NT2/D1 (cell line): Measurements from ENCODE around the gene NOTCH2.

Experiments
- DNase-seq: peaks from one replicate; pipeline ENCODE4 v3.0.0-alpha.2; 2011; ENCODE audit warnings: low read depth, low spot score
- H3K27me3 ChIP-seq: 2 replicates; pipeline ENCODE4 v1.6.0; 2011; ENCODE audit warnings: mild to moderate bottlenecking; ENCODE audit not compliant: insufficient read length, insufficient read depth
- H3K36me3 ChIP-seq: 2 replicates; pipeline ENCODE4 v1.6.1; 2011; ENCODE audit warnings: mild to moderate bottlenecking, low read length, mixed read lengths; ENCODE audit not compliant: insufficient read depth, insufficient read length
- H3K4me1 ChIP-seq: 2 replicates; pipeline ENCODE4 v1.5.1; 2011; ENCODE audit not compliant: insufficient read depth, insufficient read length
- H3K4me3 ChIP-seq: 2 replicates; pipeline ENCODE4 v1.5.1; 2011; ENCODE audit warnings: low read depth; ENCODE audit not compliant: insufficient read length
- H3K9ac ChIP-seq: 2 replicates; pipeline ENCODE4 v1.6.0; 2011; ENCODE audit warnings: low read depth; ENCODE audit not compliant: insufficient read length
- H3K9me3 ChIP-seq: 2 replicates; pipeline ENCODE4 v1.5.1; 2011; ENCODE audit warnings: mild to moderate bottlenecking, low read length; ENCODE audit not compliant: insufficient read depth
- SUZ12 ChIP-seq: IDR thresholded peaks from 2 replicates; pipeline ENCODE4 v1.6.1; 2011; ENCODE audit not compliant: insufficient read length, insufficient read depth; ENCODE audit errors: extremely low read depth
- YY1 ChIP-seq: IDR thresholded peaks from 2 replicates; pipeline ENCODE4 v1.6.1; 2011; ENCODE audit not compliant: insufficient read length, insufficient read depth
- ZNF274 ChIP-seq: IDR thresholded peaks from 2 replicates; pipeline ENCODE4 v1.6.1; 2011; ENCODE audit warnings: mild to moderate bottlenecking, low read depth, low read length

Gene NOTCH2

DNA sequence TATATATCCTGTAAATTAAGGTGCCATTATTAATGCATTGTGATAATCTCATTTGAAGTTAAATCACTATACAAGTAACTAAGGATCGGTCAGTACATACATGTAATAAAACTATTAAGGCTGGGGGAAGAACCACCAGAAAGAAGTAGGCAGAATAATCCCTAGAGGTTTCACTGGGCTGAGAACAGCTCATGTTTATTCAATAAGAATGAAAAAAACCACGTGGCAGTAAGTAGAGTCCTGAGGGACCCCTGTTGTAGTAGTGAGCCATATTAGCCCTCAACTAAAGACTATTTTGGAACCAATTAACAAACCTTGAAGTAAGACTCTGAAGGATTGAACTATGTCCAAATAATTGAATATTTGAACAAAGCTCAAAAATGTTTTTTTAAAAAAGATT lies 126.2 kb downstream of the NOTCH2 start:
- Histone ChIP-seq H3K27me3 (no peaks in the 10 kb centered on the region), H3K4me3 (no peak overlapping the region), H3K4me1 (no peaks in the 10 kb centered on the region), H3K9me3 (no peaks in the 10 kb centered on the region), H3K9ac (no peak overlapping the region), H3K36me3 (peaks cover 44% of the 10 kb centered on the region)
- TF ChIP-seq YY1: no peak
- TF ChIP-seq ZNF274: no peak
- TF ChIP-seq SUZ12: no peak
- no peak for DNase-seq

- TF ChIP-seq ZNF274 (no peak), SUZ12 (no peak), YY1 (no peak)
- Histone ChIP-seq H3K36me3 (peaks cover 53% of the 10 kb centered on the region), H3K4me1 (peaks cover under 1% of the 10 kb centered on the region), H3K4me3 (no peak overlapping the region), H3K9me3 (no peaks in the 10 kb centered on the region), H3K9ac (no peak overlapping the region), H3K27me3 (no peaks in the 10 kb centered on the region)
- no peak for DNase-seq
These were observed 128.1 kb downstream of the NOTCH2 start for GRCh38 chr1:119941392-119941791.

- H3K36me3 ChIP-seq: peaks cover 59% of the 10 kb centered on the region
- DNase-seq: no peak
- H3K9me3 ChIP-seq: no peaks in the 10 kb centered on the region
- peaks cover 6% of the 10 kb centered on the region for H3K4me1 ChIP-seq
- H3K27me3 ChIP-seq: no peaks in the 10 kb centered on the region
- TF ChIP-seq SUZ12 (no peak), ZNF274 (no peak), YY1 (no peak)
- H3K4me3 ChIP-seq: no peak overlapping the region
- H3K9ac ChIP-seq: no peak overlapping the region
These were observed 128.8 kb downstream of the NOTCH2 start for GRCh38 chr1:119940697-119941096.

DNA sequence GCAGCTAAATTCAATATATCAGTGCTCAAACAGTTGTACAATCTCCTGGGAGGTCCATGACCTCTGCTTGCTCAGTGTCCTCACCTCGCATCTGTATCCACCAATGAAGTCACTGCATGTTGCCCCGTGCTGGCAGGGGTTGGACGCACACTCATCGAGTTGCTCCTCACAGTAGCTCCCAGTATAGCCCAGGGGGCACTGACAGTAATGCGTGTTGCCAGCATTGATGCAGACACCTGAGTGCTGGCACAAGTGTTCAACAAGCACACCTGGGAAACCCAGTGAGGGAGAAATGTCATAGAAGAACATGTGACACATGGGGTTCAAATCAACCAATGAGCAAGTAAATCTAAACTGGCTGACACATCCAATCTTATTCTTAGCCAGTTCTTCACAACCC lies 132.3 kb downstream of the NOTCH2 start:
- Histone ChIP-seq H3K9ac (no peak overlapping the region), H3K9me3 (no peaks in the 10 kb centered on the region), H3K36me3 (peaks cover 86% of the 10 kb centered on the region), H3K4me1 (peaks cover 6% of the 10 kb centered on the region), H3K4me3 (no peak overlapping the region), H3K27me3 (no peaks in the 10 kb centered on the region)
- no peak for DNase-seq
- TF ChIP-seq SUZ12 (no peak), ZNF274 (no peak), YY1 (no peak)

GRCh38 chr1:119935915-119936314 lies 133.5 kb downstream of the NOTCH2 start:
- TF ChIP-seq ZNF274 (no peak), YY1 (no peak), SUZ12 (no peak)
- H3K27me3 ChIP-seq: no peaks in the 10 kb centered on the region
- H3K4me1 ChIP-seq: peaks cover 6% of the 10 kb centered on the region
- no peak overlapping the region for H3K4me3 ChIP-seq
- H3K9ac ChIP-seq: no peak overlapping the region
- H3K36me3 ChIP-seq: peaks cover 74% of the 10 kb centered on the region
- no peak for DNase-seq
- no peaks in the 10 kb centered on the region for H3K9me3 ChIP-seq

GRCh38 chr1:119935373-119935772 lies 134.1 kb downstream of the NOTCH2 start:
- no peak for DNase-seq

DNA sequence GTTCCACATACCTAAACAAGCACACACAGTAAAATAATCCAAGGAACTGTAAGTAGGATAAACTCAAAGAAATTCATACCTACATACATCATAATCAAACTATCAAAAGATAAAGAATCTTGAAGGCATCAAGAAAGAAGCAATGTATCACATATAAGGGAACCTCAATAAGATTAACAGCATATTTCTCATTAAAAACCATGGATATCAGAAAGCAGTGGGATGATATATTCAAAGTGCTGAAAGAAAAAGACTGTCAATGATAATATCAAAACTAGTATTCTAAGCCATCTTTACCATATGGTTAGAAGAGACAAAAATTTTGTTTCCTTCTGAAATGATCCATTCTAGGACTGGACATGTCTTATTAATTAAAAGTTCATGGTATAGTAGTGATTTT lies 136.1 kb downstream of the NOTCH2 start:
- Histone ChIP-seq H3K9ac (no peak overlapping the region), H3K4me3 (no peak overlapping the region), H3K9me3 (no peaks in the 10 kb centered on the region), H3K36me3 (peaks cover 64% of the 10 kb centered on the region), H3K27me3 (no peaks in the 10 kb centered on the region), H3K4me1 (peaks cover 6% of the 10 kb centered on the region)
- TF ChIP-seq SUZ12 (no peak), ZNF274 (no peak), YY1 (no peak)
- DNase-seq: no peak

More at GRCh38 chr1:119935373-119935772, 134.1 kb downstream of the NOTCH2 start:
- H3K9ac ChIP-seq: no peak overlapping the region
- no peaks in the 10 kb centered on the region for H3K27me3 ChIP-seq
- H3K4me3 ChIP-seq: no peak overlapping the region
- TF ChIP-seq SUZ12 (no peak), ZNF274 (no peak), YY1 (no peak)
- H3K9me3 ChIP-seq: no peaks in the 10 kb centered on the region
- peaks cover 69% of the 10 kb centered on the region for H3K36me3 ChIP-seq
- peaks cover 6% of the 10 kb centered on the region for H3K4me1 ChIP-seq
